Left renal pelvis (tissue), 4 donors: ENCODE results near the gene ZBED6. TPM values are rescaled to one million over a fixed set of nuclear protein-coding genes. Genes with fewer than 3 reads are reported as not detected.
"Not testable (repeated sequence)": the region's sequence is repeated elsewhere in the genome, so short reads cannot be mapped to it uniquely, and the experiment has no call there.

ENCODE experiments used
- DNase-seq, 4 donors: peaks; one replicate each; pipeline ENCODE4 v3.0.0-alpha.2; 2013; ENCODE audit warnings: low read depth in 4 of 4, low spot score in 3 of 4
- polyA plus RNA-seq, 4 donors: library from polyadenylated mRNA; unstranded; fragments of 120-200 nt; gene quantifications; one replicate each; pipeline ENCODE4 v1.2.1, GENCODE V29; 2013; ENCODE audit not compliant: insufficient read length in 4 of 4

The ZBED6 gene
- 10 to 100 TPM; 12.3 to 26.4 (median 19.4) TPM for polyA plus RNA-seq

DNA sequence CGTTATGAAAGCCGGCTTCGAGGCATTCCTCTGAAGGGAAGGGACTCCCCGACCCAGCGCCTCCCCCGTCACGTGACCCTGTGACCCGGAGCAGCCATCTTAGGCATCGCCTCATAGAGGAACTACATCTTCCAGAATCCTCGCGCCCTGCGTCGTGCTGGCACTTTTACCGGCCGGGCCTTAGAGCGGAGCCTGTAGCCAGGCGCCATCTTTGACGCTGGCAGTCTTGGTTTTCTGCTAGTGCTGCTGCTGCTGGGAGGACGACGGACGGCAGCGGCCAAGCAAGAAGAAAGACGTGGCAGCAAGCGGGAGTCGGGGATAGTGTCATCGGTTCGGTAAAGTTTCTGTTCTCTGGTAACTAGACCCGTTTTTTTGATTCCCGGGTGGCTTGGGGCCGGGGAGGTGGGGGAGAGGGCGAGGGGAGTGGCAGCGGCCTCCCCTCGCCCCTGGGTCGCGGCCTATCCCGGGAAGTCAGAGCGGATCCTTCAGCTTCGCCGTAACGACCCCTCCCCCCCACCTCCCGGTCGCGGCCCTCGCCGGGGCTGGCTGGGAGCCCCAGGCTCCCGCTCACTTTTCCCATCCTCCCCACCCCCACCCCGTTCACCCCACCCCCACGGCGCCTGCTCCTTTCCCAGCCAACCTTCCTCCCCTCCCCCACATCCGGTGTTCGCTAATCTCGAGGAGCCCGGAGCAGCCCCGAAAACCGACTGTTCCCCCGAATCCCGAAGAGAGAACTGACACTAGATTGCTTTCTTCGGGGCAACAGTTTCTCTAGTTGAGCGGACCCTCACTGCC, at the start of gene ZBED6, which contains the start of gene ZC3H11A:
Gene ZBED6 (plus strand): TSS at position 183 of the 795 bp plus-strand sequence. CDS start 1,900 bp downstream, outside the sequence.
Gene ZC3H11A (plus strand): TSS at position 183 of the 795 bp plus-strand sequence. CDS start 21,448 bp downstream, outside the sequence.
- DNase-seq, result peak; percentile 91 to 97 (median 96)

GRCh38 chr1:203746281-203746680, 49.1 kb upstream of the ZBED6 start:
- DNase-seq, result no peak

- DNase-seq, result no peak
These were observed 44.4 kb upstream of the ZBED6 start for GRCh38 chr1:203751051-203751450.

GRCh38 chr1:203751618-203752361, 43.6 kb upstream of the ZBED6 start:
- not testable (repeated sequence) for DNase-seq

DNA sequence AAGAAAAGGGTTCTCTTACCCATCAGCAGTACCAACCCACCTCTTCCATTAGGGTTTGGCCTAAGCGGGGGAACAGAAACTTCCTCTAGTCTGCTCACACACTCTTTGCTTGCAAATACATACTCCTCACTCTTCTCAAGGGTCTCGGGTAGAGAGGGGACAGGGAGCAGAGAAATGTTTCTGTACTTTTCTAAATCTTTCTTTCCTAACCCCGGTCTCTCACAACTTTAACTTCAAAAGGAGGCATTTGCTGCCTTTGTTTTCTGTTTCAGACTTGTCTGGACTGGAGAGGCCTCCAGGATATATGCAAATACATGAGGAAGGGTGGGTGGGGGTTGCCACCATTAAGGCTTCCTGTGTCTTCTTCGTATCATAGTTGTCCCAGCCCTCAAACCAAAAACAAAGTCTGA, 41.0 kb upstream of the ZBED6 start:
- DNase-seq, result no peak

DNA sequence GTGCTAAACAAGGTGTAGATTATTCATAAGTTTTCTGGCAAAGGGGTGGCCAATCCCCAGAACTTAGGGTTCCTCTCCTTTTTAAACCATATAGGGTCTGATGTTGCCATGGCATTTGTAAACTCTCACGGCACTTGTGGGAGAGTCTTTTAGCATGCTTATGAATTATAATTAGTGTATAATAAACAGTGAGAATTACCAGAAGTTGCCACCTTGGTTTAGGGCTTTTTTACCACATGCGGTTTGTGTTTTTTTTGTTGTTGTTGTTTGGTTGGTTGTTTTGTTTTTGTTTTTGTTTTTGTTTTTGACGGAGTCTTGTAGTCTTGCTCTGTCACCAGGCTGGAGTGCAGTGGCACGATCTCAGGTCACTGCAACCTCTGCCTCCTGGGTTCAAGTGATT, 39.4 kb upstream of the ZBED6 start:
- no peak for DNase-seq

DNA sequence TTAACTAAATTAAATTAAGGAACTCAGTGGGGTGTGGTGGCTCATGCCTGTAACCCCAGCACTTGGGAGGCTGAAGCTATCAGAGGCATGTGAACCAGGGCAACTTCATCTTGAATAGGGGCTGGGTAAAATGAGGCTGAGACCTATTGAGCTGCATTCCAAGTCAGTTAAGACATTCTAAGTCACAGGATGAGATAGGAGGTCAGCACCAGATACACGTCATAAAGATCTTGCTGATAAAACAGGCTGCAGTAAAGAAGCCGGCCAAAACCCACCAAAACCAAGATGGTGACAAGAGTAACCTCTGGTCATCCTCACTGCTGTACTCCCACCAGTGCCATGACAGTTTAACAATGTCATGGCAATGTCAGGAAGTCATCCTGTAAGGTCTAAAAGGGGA, 36.7 kb upstream of the ZBED6 start:
- DNase-seq, result not testable (repeated sequence)

- no peak for DNase-seq
These were observed 34.9 kb upstream of the ZBED6 start for GRCh38 chr1:203760506-203760905.

DNA sequence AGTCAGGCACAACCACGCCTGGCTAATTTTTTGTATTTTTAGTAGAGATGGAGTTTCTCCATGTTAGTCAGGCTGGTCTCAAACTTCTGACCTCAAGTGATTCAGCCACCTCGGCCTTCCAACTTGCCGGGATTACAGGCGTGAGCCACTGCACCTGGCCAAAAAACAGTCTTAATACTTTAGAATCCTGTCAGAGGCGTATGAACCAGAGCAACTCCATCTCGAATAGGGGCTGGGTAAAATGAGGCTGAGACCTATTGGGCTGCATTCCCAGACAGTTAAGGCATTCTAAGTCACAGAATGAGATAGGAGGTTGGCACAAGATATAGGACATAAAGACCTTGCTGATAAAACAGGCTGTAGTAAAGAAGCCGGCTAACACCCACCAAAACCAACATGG, 33.5 kb upstream of the ZBED6 start:
- not testable (repeated sequence) for DNase-seq

DNA sequence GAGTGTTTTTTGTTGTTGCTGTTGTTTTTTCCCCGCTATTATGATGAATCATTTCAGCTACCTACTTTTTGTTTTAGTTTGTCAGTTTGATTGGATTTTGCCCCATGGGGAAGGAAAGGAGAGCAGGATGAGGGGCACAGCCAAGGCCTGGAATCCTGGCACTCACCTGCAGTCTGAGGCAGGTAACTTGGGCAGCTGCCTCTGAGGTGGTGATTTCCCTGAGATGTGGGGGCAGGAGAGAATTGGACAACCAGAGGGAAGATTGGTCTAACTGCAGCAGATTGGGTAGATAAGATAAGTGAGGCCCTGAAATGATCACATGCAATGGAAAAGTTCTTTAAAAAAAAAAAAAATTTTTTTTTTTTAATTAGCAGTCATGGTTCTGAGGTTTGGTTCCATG, 31.9 kb upstream of the ZBED6 start:
- no peak for DNase-seq

GRCh38 chr1:203764105-203765028, 31.1 kb upstream of the ZBED6 start:
- DNase-seq, result no peak

DNA sequence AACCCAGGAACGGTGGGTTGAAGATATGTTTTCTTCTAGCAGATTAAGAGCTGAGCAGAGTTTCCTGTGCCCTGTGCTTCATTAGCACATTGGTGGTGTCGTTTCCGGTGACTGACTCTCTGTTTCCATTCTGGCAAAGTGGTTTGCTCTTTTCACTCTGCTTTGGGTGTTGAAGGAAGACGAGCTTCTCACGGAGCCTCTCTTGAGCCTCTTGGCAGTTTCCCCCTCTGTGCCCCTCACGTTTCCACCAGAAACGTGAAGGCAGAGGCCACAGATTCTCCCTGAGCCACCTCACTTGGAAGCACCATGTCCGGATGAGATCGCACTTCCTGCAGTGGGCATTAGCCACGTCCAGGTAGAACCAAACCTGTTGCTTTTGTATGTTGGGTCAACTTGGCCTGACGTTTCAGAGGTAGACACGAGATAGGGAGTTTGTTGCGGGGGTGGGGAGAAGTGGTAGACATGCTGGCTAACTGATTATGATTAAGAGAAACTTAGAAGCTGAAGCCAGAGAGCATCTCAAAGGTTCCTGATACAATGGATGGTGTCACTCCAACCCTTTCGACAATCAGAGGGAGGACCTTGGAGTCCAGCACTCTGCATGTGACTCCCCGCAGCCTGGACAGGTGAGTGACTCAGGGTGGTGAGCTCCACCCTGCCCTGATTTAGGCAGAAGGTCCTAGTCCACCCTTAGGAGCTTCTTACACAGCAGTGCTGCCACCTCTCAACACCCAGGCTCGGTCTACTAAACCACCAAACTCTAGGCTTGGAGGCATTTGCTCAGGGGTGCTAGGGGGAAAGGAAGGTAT, 30.2 kb upstream of the ZBED6 start, which contains the start of gene LAX1:
Gene LAX1 (plus strand): TSS at position 155 of the 809 bp plus-strand sequence. CDS start 383 bp downstream, at position 538.
- DNase-seq, result no peak

DNA sequence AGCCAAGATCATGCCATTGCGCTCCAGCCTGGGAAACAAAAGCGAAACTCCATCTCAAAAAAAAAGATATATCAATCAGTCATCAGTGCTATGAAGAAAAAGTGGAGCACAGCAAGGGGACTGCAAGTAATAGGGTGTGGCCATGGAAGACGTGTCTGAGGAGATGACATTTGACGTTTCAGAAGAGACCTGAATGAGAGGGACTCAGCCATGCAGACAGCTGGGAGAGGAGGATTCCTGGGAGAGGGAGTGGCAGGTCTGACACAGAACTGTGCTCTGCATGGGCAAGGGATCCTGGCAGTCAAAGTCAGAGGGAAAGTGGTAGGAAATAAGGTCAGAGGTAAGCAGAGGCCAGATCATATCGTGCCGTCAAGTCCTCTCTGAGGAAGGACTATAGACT, 27.2 kb upstream of the ZBED6 start:
- no peak for DNase-seq

- DNase-seq, result peak; percentile 50 to 78 (median 58)
These were observed 25.7 kb upstream of the ZBED6 start for GRCh38 chr1:203769505-203770343.

DNA sequence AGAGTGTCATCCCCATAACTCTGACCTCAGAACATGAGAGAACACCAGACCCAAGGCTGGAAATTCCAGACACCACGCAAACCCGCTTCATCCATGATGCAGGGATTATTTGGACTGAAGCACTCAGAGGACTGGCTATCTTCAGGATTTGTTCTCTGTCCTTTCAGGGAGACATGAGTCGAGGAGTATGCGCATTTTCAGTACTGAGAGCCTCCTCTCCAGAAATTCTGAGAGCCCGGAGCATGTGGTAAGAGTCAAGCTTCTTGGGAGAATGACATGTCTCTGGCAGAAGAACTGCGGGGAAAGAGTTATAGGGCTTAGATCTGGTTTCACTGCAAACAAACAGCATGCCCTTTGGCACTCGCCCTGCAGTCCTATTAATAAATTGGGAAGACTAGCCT, 23.5 kb upstream of the ZBED6 start:
- no peak for DNase-seq

DNA sequence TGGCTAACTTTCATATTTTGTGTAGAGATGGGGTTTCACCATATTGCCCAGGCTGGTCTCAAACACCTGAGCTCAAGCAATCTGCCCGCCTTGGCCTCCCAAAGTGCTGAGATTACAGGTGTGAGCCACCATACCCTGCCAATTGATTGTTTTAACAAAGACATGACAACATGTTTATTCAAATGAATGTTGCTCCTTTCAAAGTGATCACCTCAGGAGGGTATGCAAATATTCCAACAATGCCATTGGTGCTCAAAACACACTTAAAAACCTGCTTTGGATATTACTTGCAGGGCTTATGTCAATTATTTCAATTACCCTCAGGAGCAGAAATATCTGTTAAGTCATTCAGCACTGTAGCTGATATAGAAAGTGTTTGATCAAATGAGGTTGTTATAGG, 22.6 kb upstream of the ZBED6 start:
- no peak for DNase-seq

- DNase-seq, result no peak
These were observed 18.8 kb upstream of the ZBED6 start for GRCh38 chr1:203776636-203777035.

DNA sequence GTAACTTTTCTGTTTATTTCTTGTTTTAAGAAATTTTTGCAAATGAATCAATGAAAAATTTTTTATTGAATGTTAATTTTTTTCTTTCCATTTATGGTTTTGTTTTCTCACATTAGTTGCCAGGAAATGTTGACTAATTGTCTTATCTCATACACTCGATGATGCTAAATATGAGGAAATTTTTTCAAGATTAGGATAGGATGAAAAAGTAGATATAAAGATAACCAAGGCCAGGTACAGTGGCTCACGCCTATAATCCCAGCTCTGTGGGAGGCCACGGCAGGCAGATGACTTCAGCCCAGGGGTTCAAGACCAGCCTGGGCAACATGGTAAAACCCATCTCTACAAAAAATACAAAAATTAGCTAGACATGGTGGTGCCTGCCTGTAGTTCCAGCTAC, 17.8 kb upstream of the ZBED6 start:
- no peak for DNase-seq

- DNase-seq, result no peak
These were observed 17.3 kb upstream of the ZBED6 start for GRCh38 chr1:203778146-203778545.
